ENCODE results near the gene CDHR5. TPM values are rescaled to one million over a fixed set of nuclear protein-coding genes. Genes with fewer than 3 reads are reported as not detected.

The CDHR5 gene
- total and polyA plus RNA-seq, 2 experiments from 2014 or later = 114 to 166 TPM

- WGBS (ENCODE audit: low lambda C conversion rate, missing lambda C conversion rate) = 62% methylated on average over 8 of the region's 8 CpGs
- Histone ChIP-seq H4K20me1 (ENCODE audit: insufficient read depth, poor library complexity, severe bottlenecking) (no peaks in the 10 kb centered on the region), H3K36me3 (replicated peaks; ENCODE audit: insufficient read depth, low read depth) (no peaks in the 10 kb centered on the region), H3K79me2 (peaks cover under 1% of the 10 kb centered on the region), H3K4me2 (no peak overlapping the region), H3K27ac (no peak overlapping the region), H3K4me1 (ENCODE audit: insufficient read depth) (peaks cover 30% of the 10 kb centered on the region), H2AFZ (no peak overlapping the region), H3K4me3 (no peak overlapping the region), H3K27me3 (no peaks in the 10 kb centered on the region), H3K9me2 (replicated peaks; ENCODE audit: insufficient read depth) (no peaks in the 10 kb centered on the region), H3K9me3 (ENCODE audit: low read depth) (no peaks in the 10 kb centered on the region)
- DNase-seq (ENCODE audit: low spot score) = no peak
- TF ChIP-seq, protein P1, sequence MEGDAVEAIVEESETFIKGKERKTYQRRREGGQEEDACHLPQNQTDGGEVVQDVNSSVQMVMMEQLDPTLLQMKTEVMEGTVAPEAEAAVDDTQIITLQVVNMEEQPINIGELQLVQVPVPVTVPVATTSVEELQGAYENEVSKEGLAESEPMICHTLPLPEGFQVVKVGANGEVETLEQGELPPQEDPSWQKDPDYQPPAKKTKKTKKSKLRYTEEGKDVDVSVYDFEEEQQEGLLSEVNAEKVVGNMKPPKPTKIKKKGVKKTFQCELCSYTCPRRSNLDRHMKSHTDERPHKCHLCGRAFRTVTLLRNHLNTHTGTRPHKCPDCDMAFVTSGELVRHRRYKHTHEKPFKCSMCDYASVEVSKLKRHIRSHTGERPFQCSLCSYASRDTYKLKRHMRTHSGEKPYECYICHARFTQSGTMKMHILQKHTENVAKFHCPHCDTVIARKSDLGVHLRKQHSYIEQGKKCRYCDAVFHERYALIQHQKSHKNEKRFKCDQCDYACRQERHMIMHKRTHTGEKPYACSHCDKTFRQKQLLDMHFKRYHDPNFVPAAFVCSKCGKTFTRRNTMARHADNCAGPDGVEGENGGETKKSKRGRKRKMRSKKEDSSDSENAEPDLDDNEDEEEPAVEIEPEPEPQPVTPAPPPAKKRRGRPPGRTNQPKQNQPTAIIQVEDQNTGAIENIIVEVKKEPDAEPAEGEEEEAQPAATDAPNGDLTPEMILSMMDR (IDR thresholded peaks at IDR 0.05; ENCODE audit: poor library complexity) = no peak
- no peak for TF ChIP-seq EZH2 (IDR thresholded peaks at IDR 0.05; ENCODE audit: borderline replicate concordance)
- TF ChIP-seq EZH2phosphoT487 (IDR thresholded peaks at IDR 0.05; ENCODE audit: low read depth, severe bottlenecking, unreplicated experiment) = no peak
Observed at GRCh38 chr11:571802-572185, 53.0 kb downstream of the CDHR5 start.

GRCh38 chr11:569158-569885 is 55.4 kb downstream of the CDHR5 start:
- 58% methylated on average over 35 of the region's 36 CpGs for WGBS (ENCODE audit: low lambda C conversion rate, missing lambda C conversion rate)
- DNase-seq (ENCODE audit: low spot score) = peak; percentile 14
- H3K4me2 ChIP-seq = peak overlapping the region; percentile 99
- H3K4me3 ChIP-seq = peak overlapping the region; percentile 64
- H3K9me3 ChIP-seq (ENCODE audit: low read depth) = no peaks in the 10 kb centered on the region
- H3K79me2 ChIP-seq = no peaks in the 10 kb centered on the region
- H2AFZ ChIP-seq = no peak overlapping the region
- H4K20me1 ChIP-seq (ENCODE audit: insufficient read depth, poor library complexity, severe bottlenecking) = no peaks in the 10 kb centered on the region
- H3K27ac ChIP-seq = peak overlapping the region; percentile 81
- H3K9me2 ChIP-seq (replicated peaks; ENCODE audit: insufficient read depth) = no peaks in the 10 kb centered on the region
- no peaks in the 10 kb centered on the region for H3K36me3 ChIP-seq (replicated peaks; ENCODE audit: insufficient read depth, low read depth)
- H3K4me1 ChIP-seq (ENCODE audit: insufficient read depth) = peaks cover 22% of the 10 kb centered on the region
- no peaks in the 10 kb centered on the region for H3K27me3 ChIP-seq
- no peak for TF ChIP-seq EZH2phosphoT487 (IDR thresholded peaks at IDR 0.05; ENCODE audit: low read depth, severe bottlenecking, unreplicated experiment)
- TF ChIP-seq, protein P1 (IDR thresholded peaks at IDR 0.05; ENCODE audit: poor library complexity) = no peak

DNA sequence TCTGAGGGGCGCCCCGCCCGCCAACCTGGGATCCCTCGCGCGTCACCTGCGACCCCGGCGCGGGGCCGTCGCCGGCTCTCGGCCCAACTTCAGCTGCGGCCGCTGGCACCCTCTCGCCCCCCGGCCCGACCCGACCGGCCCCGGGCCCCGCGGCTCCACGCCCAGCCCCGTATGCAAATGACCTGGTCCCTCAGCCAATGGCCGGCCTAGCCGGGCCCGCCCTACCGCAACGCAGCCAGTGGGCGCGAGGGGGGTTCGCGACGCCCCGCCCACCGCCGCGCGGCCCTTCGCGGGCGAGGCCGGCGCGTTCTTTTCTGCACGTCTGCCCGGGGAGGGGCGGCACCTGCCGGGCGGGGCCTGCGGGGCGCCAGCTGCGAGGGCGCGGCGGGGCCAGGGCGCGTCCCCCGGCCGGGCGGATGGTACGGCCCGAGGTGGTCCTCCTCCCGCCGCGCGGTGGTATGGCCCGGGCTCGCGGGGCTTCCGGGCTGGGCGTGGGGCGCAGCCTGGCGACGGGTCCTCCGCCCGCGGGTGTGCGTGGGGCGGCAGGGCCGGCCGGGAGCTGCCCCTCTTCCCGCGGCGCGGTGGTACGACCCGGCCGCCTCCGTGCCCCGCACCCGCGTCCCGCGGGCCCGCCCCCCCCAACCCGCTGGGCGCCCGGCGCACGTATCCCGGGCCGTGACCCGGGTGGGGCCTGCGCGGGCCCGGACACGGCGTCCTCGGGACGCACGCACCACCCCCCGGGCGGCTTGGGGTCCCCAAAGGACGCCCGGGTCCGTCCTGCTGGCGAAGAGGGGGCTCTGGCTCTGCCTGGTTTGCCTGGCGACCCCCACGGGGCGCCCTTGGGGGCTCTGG is 56.2 kb downstream of the CDHR5 start:
- no peaks in the 10 kb centered on the region for H3K9me2 ChIP-seq (replicated peaks; ENCODE audit: insufficient read depth)
- no peaks in the 10 kb centered on the region for H3K27me3 ChIP-seq
- peak overlapping the region; percentile 26 for H2AFZ ChIP-seq
- H3K79me2 ChIP-seq = no peaks in the 10 kb centered on the region
- no peaks in the 10 kb centered on the region for H4K20me1 ChIP-seq (ENCODE audit: insufficient read depth, poor library complexity, severe bottlenecking)
- peak overlapping the region; percentile 64 for H3K4me3 ChIP-seq
- no peaks in the 10 kb centered on the region for H3K36me3 ChIP-seq (replicated peaks; ENCODE audit: insufficient read depth, low read depth)
- peak overlapping the region; percentile 99 for H3K4me2 ChIP-seq
- H3K4me1 ChIP-seq (ENCODE audit: insufficient read depth) = peaks cover 24% of the 10 kb centered on the region
- H3K27ac ChIP-seq = peak overlapping the region; percentile 81
- TF ChIP-seq EZH2phosphoT487 (IDR thresholded peaks at IDR 0.05; ENCODE audit: low read depth, severe bottlenecking, unreplicated experiment) (no peak), EZH2 (IDR thresholded peaks at IDR 0.05; ENCODE audit: borderline replicate concordance) (no peak)
- TF ChIP-seq, protein P1 (IDR thresholded peaks at IDR 0.05; ENCODE audit: poor library complexity) = no peak
- WGBS (ENCODE audit: low lambda C conversion rate, missing lambda C conversion rate) = 2% methylated on average over 42 of the region's 123 CpGs
- DNase-seq (ENCODE audit: low spot score) = peak; percentile 98
- no peaks in the 10 kb centered on the region for H3K9me3 ChIP-seq (ENCODE audit: low read depth)
